Activated naive CD8-positive, alpha-beta T cell (primary cell): ENCODE measurements around the gene FBXO41.

ENCODE experiments used
- H3K27ac Mint-ChIP-seq: one replicate; pipeline ENCODE4 v1.8.0; 2021; ENCODE audit warnings: mixed read lengths
- H3K27me3 Mint-ChIP-seq: one replicate; pipeline ENCODE4 v1.8.0; 2021; ENCODE audit warnings: mixed read lengths
- H3K36me3 Mint-ChIP-seq: one replicate; pipeline ENCODE4 v1.8.0; 2021; ENCODE audit warnings: mixed read lengths
- H3K4me1 Mint-ChIP-seq: one replicate; pipeline ENCODE4 v1.8.0; 2021; ENCODE audit warnings: low read depth, mixed read lengths
- H3K4me3 Mint-ChIP-seq: one replicate; pipeline ENCODE4 v1.8.0; 2021; ENCODE audit warnings: mild to moderate bottlenecking, mixed read lengths
- H3K9me3 Mint-ChIP-seq: one replicate; pipeline ENCODE4 v1.8.0; 2021; ENCODE audit warnings: low read depth, mixed read lengths

Gene FBXO41

GRCh38 chr2:73284296-73285158 lies at the start of gene FBXO41:
Gene FBXO41 (minus strand): TSS chr2:73284478. CDS start chr2:73269630, 14,848 bp downstream.
- H3K9me3 Mint-ChIP-seq: no peaks in the 10 kb centered on the region
- peaks cover 3% of the 10 kb centered on the region for H3K36me3 Mint-ChIP-seq
- peak within 1 kb of the TSS; percentile 88 for H3K27ac Mint-ChIP-seq
- H3K4me3 Mint-ChIP-seq: peak within 1 kb of the TSS; percentile 94
- H3K4me1 Mint-ChIP-seq: peaks cover 33% of the 10 kb centered on the region
- H3K27me3 Mint-ChIP-seq: peaks cover 3% of the 10 kb centered on the region

GRCh38 chr2:73334045-73334444 lies 49.8 kb upstream of the FBXO41 start:
- H3K27me3 Mint-ChIP-seq: peaks cover 4% of the 10 kb centered on the region
- H3K36me3 Mint-ChIP-seq: peaks cover 2% of the 10 kb centered on the region
- no peaks in the 10 kb centered on the region for H3K4me1 Mint-ChIP-seq
- no peak overlapping the region for H3K27ac Mint-ChIP-seq
- peaks cover 10% of the 10 kb centered on the region for H3K9me3 Mint-ChIP-seq
- H3K4me3 Mint-ChIP-seq: no peak overlapping the region

GRCh38 chr2:73333564-73333963 lies 49.3 kb upstream of the FBXO41 start:
- H3K4me1 Mint-ChIP-seq: no peaks in the 10 kb centered on the region
- no peak overlapping the region for H3K27ac Mint-ChIP-seq

GRCh38 chr2:73324126-73324725 lies 39.9 kb upstream of the FBXO41 start:
- Mint-ChIP-seq H3K27ac (no peak overlapping the region), H3K4me3 (no peak overlapping the region), H3K9me3 (no peaks in the 10 kb centered on the region), H3K4me1 (no peaks in the 10 kb centered on the region), H3K27me3 (peaks cover 25% of the 10 kb centered on the region), H3K36me3 (peaks cover 2% of the 10 kb centered on the region)

More at GRCh38 chr2:73333564-73333963, 49.3 kb upstream of the FBXO41 start:
- H3K9me3 Mint-ChIP-seq: peaks cover 10% of the 10 kb centered on the region
- no peak overlapping the region for H3K4me3 Mint-ChIP-seq
- H3K36me3 Mint-ChIP-seq: peaks cover 2% of the 10 kb centered on the region
- peaks cover 5% of the 10 kb centered on the region for H3K27me3 Mint-ChIP-seq

- Mint-ChIP-seq H3K27me3 (peaks cover 23% of the 10 kb centered on the region), H3K9me3 (no peaks in the 10 kb centered on the region), H3K27ac (no peak overlapping the region), H3K4me3 (no peak overlapping the region), H3K4me1 (no peaks in the 10 kb centered on the region), H3K36me3 (peaks cover 2% of the 10 kb centered on the region)
These were observed 39.3 kb upstream of the FBXO41 start for GRCh38 chr2:73323551-73323950.

- no peaks in the 10 kb centered on the region for H3K9me3 Mint-ChIP-seq
- peaks cover 6% of the 10 kb centered on the region for H3K27me3 Mint-ChIP-seq
- no peak overlapping the region for H3K27ac Mint-ChIP-seq
- H3K36me3 Mint-ChIP-seq: no peaks in the 10 kb centered on the region
- H3K4me1 Mint-ChIP-seq: no peaks in the 10 kb centered on the region
- no peak overlapping the region for H3K4me3 Mint-ChIP-seq
These were observed 30.2 kb upstream of the FBXO41 start for GRCh38 chr2:73314441-73314840.

- Mint-ChIP-seq H3K27ac (no peak overlapping the region), H3K36me3 (no peaks in the 10 kb centered on the region), H3K27me3 (peaks cover 7% of the 10 kb centered on the region), H3K4me1 (no peaks in the 10 kb centered on the region), H3K9me3 (no peaks in the 10 kb centered on the region), H3K4me3 (no peak overlapping the region)
These were observed 23.4 kb upstream of the FBXO41 start for GRCh38 chr2:73307720-73308119.

GRCh38 chr2:73301636-73302035 lies 17.4 kb upstream of the FBXO41 start:
- Mint-ChIP-seq H3K4me1 (no peaks in the 10 kb centered on the region), H3K36me3 (no peaks in the 10 kb centered on the region), H3K27me3 (peaks cover 30% of the 10 kb centered on the region), H3K4me3 (no peak overlapping the region), H3K9me3 (no peaks in the 10 kb centered on the region), H3K27ac (no peak overlapping the region)

GRCh38 chr2:73300926-73301325 lies 16.6 kb upstream of the FBXO41 start:
- H3K27me3 Mint-ChIP-seq: peaks cover 37% of the 10 kb centered on the region

GRCh38 chr2:73297586-73297985 lies 13.3 kb upstream of the FBXO41 start:
- Mint-ChIP-seq H3K36me3 (no peaks in the 10 kb centered on the region), H3K27ac (no peak overlapping the region), H3K4me1 (peaks cover 1% of the 10 kb centered on the region), H3K9me3 (no peaks in the 10 kb centered on the region), H3K4me3 (no peak overlapping the region), H3K27me3 (peaks cover 46% of the 10 kb centered on the region)

More at GRCh38 chr2:73300926-73301325, 16.6 kb upstream of the FBXO41 start:
- H3K4me1 Mint-ChIP-seq: no peaks in the 10 kb centered on the region
- H3K36me3 Mint-ChIP-seq: no peaks in the 10 kb centered on the region
- no peak overlapping the region for H3K27ac Mint-ChIP-seq
- H3K4me3 Mint-ChIP-seq: no peak overlapping the region
- H3K9me3 Mint-ChIP-seq: no peaks in the 10 kb centered on the region

- Mint-ChIP-seq H3K27me3 (peaks cover 43% of the 10 kb centered on the region), H3K27ac (no peak overlapping the region), H3K4me3 (no peak overlapping the region), H3K4me1 (peaks cover 3% of the 10 kb centered on the region), H3K9me3 (no peaks in the 10 kb centered on the region), H3K36me3 (no peaks in the 10 kb centered on the region)
These were observed 12.9 kb upstream of the FBXO41 start for GRCh38 chr2:73297151-73297559.

GRCh38 chr2:73295751-73296400 lies 11.6 kb upstream of the FBXO41 start:
- no peak overlapping the region for H3K4me3 Mint-ChIP-seq
- no peaks in the 10 kb centered on the region for H3K36me3 Mint-ChIP-seq
- H3K27ac Mint-ChIP-seq: no peak overlapping the region
- H3K9me3 Mint-ChIP-seq: no peaks in the 10 kb centered on the region
- peaks cover 8% of the 10 kb centered on the region for H3K4me1 Mint-ChIP-seq
- H3K27me3 Mint-ChIP-seq: peaks cover 40% of the 10 kb centered on the region

- Mint-ChIP-seq H3K9me3 (no peaks in the 10 kb centered on the region), H3K4me1 (peaks cover 14% of the 10 kb centered on the region), H3K27ac (no peak overlapping the region), H3K36me3 (no peaks in the 10 kb centered on the region), H3K4me3 (peak overlapping the region; percentile 72), H3K27me3 (peaks cover 33% of the 10 kb centered on the region)
These were observed 10.0 kb upstream of the FBXO41 start for GRCh38 chr2:73294239-73294638.

- Mint-ChIP-seq H3K27me3 (peaks cover 33% of the 10 kb centered on the region), H3K4me3 (peak within 1 kb of the TSS; percentile 78), H3K9me3 (no peaks in the 10 kb centered on the region), H3K27ac (no peak within 1 kb of the TSS), H3K4me1 (peaks cover 14% of the 10 kb centered on the region), H3K36me3 (no peaks in the 10 kb centered on the region)
These were observed 9.4 kb upstream of the FBXO41 start, which contains the start of gene EGR4 for GRCh38 chr2:73293534-73294171. Gene EGR4 (minus strand): TSS chr2:73293548. CDS start chr2:73293317, 231 bp downstream.
